GM23338 (cell line): ENCODE measurements around the gene TBC1D9. TPM values are rescaled to one million over a fixed set of nuclear protein-coding genes. Genes with fewer than 3 reads are reported as not detected.

Source experiments
- ATAC-seq: fragments of 200-7000 bp; cut with Tn5 transposase; 3 replicates; pipeline ENCODE4 v1.9.1; 2020
- DNase-seq: peaks from one replicate; pipeline ENCODE4 v3.0.0-alpha.2; 2015; ENCODE audit warnings: low spot score
- H2AFZ ChIP-seq: fragments of 200-600 bp; sonication (generic); 2 replicates; pipeline ENCODE4 v1.8.0; 2016; ENCODE audit warnings: antibody characterized with exemption, mild to moderate bottlenecking, moderate library complexity
- H3F3A ChIP-seq: fragments of 200-600 bp; sonication (generic); replicated peaks from 2 replicates; pipeline ENCODE4 v1.8.0; 2017; ENCODE audit warnings: antibody characterized with exemption, mixed run types, low read depth
- H3K27ac ChIP-seq: fragments of 200-600 bp; sonication (generic); 2 replicates; pipeline ENCODE4 v1.6.1; 2016; ENCODE audit warnings: low read depth
- H3K27me3 ChIP-seq: fragments of 200-600 bp; sonication (generic); 2 replicates; pipeline ENCODE4 v1.8.0; 2016; ENCODE audit warnings: mild to moderate bottlenecking, mixed run types, moderate library complexity; ENCODE audit not compliant: insufficient read depth
- H3K36me3 ChIP-seq: fragments of 200-600 bp; sonication (generic); 2 replicates; pipeline ENCODE4 v1.8.0; 2016; ENCODE audit warnings: mild to moderate bottlenecking; ENCODE audit not compliant: insufficient read depth
- H3K4me1 ChIP-seq: fragments of 200-600 bp; sonication (generic); 2 replicates; pipeline ENCODE4 v1.8.0; 2016; ENCODE audit warnings: mild to moderate bottlenecking, moderate library complexity; ENCODE audit not compliant: insufficient read depth
- H3K4me2 ChIP-seq: fragments of 200-600 bp; sonication (generic); 2 replicates; pipeline ENCODE4 v1.7.1; 2017; ENCODE audit warnings: mixed run types
- H3K4me3 ChIP-seq: fragments of 200-600 bp; sonication (generic); 2 replicates; pipeline ENCODE4 v1.6.1; 2016; ENCODE audit warnings: mixed run types
- H3K79me2 ChIP-seq: fragments of 200-600 bp; sonication (generic); replicated peaks from 2 replicates; pipeline ENCODE4 v1.8.0; 2017; ENCODE audit warnings: mild to moderate bottlenecking; ENCODE audit not compliant: insufficient read depth
- H3K9me2 ChIP-seq: fragments of 200-600 bp; sonication (generic); 2 replicates; pipeline ENCODE4 v1.8.0; 2017; ENCODE audit not compliant: insufficient read depth
- H4K20me1 ChIP-seq: fragments of 200-600 bp; sonication (generic); replicated peaks from 2 replicates; pipeline ENCODE4 v1.8.0; 2017; ENCODE audit warnings: mild to moderate bottlenecking; ENCODE audit not compliant: insufficient read depth
- H3K27ac Mint-ChIP-seq: 2 replicates; pipeline ENCODE4 v1.8.0; 2020; ENCODE audit warnings: inconsistent platforms, mild to moderate bottlenecking, moderate library complexity, mixed read lengths
- H3K27me3 Mint-ChIP-seq: 3 replicates; pipeline ENCODE4 v1.8.0; 2022; ENCODE audit warnings: low read depth, mild to moderate bottlenecking, moderate library complexity, mixed read lengths, inconsistent platforms; ENCODE audit not compliant: insufficient read depth, poor library complexity
- H3K36me3 Mint-ChIP-seq: 3 replicates; pipeline ENCODE4 v1.8.0; 2021; ENCODE audit warnings: low read depth, mild to moderate bottlenecking, inconsistent platforms, moderate library complexity, mixed read lengths
- H3K4me1 Mint-ChIP-seq: 3 replicates; pipeline ENCODE4 v1.8.0; 2020; ENCODE audit warnings: mild to moderate bottlenecking, inconsistent platforms, mixed read lengths
- H3K4me3 Mint-ChIP-seq: 3 replicates; pipeline ENCODE4 v1.8.0; 2021; ENCODE audit warnings: moderate library complexity, mild to moderate bottlenecking, inconsistent platforms, mixed read lengths
- H3K9me3 Mint-ChIP-seq: 3 replicates; pipeline ENCODE4 v1.8.0; 2020; ENCODE audit warnings: moderate library complexity, mild to moderate bottlenecking, inconsistent platforms, mixed read lengths
- CREB1 ChIP-seq: fragments of 250-450 bp; sonication (Bioruptor Pico); IDR thresholded peaks from 2 replicates; pipeline ENCODE4 v1.5.0; 2020; ENCODE audit warnings: low read depth, mild to moderate bottlenecking, moderate library complexity
- CTCF ChIP-seq, 2 experiments: fragments of 200-600 bp in 1 of 2; sonication (generic) in 1 of 2; conservative IDR thresholded peaks; 2 replicates each; pipeline versions ENCODE4 v1.5.1 to v1.6.1; 2016 to 2017; ENCODE audit warnings: antibody characterized with exemption in 2 of 2, low read depth in 2 of 2, mild to moderate bottlenecking in 2 of 2, moderate library complexity in 1 of 2
- EZH2 ChIP-seq: fragments of 200-600 bp; sonication (generic); IDR thresholded peaks from one replicate; pipeline ENCODE4 v1.8.0; 2017; ENCODE audit warnings: antibody characterized with exemption, mild to moderate bottlenecking, low read depth; ENCODE audit not compliant: unreplicated experiment
- EZH2phosphoT487 ChIP-seq: fragments of 200-600 bp; sonication (generic); IDR thresholded peaks from one replicate; pipeline ENCODE4 v1.8.1; 2018; ENCODE audit warnings: antibody characterized with exemption; ENCODE audit not compliant: unreplicated experiment
- JUNB ChIP-seq: IDR thresholded peaks from one replicate; pipeline ENCODE4 v1.6.1; 2016; ENCODE audit warnings: antibody characterized with exemption; ENCODE audit not compliant: unreplicated experiment
- NANOG ChIP-seq: IDR thresholded peaks from 2 replicates; pipeline ENCODE4 v1.6.1; 2016; ENCODE audit warnings: antibody characterized with exemption, borderline replicate concordance
- POLR2AphosphoS5 ChIP-seq: IDR thresholded peaks from 2 replicates; pipeline ENCODE4 v1.6.1; 2016; ENCODE audit warnings: antibody characterized with exemption, low read depth
- STAT1 ChIP-seq: IDR thresholded peaks from one replicate; pipeline ENCODE4 v1.6.1; 2016; ENCODE audit warnings: antibody characterized with exemption; ENCODE audit not compliant: unreplicated experiment
- ZNF114 ChIP-seq: fragments of 250-450 bp; sonication (Bioruptor Pico); IDR thresholded peaks from 2 replicates; pipeline ENCODE4 v1.5.0; 2020; ENCODE audit warnings: mild to moderate bottlenecking, moderate library complexity
- ZNF331 ChIP-seq: fragments of 250-450 bp; sonication (Bioruptor Pico); IDR thresholded peaks from 2 replicates; pipeline ENCODE4 v1.5.0; 2020; ENCODE audit warnings: low read depth, mild to moderate bottlenecking, moderate library complexity
- polyA plus RNA-seq: library from polyadenylated mRNA; unstranded; fragments of >200 nt; fragmentation: Nextera tagmentation; extraction: Ambion mirVana; gene quantifications from 2 replicates; pipeline ENCODE4 v1.2.1, GENCODE V29; 2016
- total RNA-seq: library from RNA; depleted of rRNA; stranded (reverse); fragments of >200 nt; shearing (Covaris generic); gene quantifications from 2 replicates; pipeline ENCODE4 v1.2.3, GENCODE V29; 2014
- TF ChIP-seq, protein P1 (sequence below): fragments of 250-450 bp; sonication (Bioruptor Pico); IDR thresholded peaks from 2 replicates; pipeline ENCODE4 v1.5.0; 2020; ENCODE audit warnings: mild to moderate bottlenecking, moderate library complexity
- TF ChIP-seq, protein P2 (sequence below): IDR thresholded peaks from 2 replicates; pipeline ENCODE4 v1.6.1; 2016; ENCODE audit warnings: antibody characterized with exemption
- TF ChIP-seq, protein P3 (sequence below): IDR thresholded peaks from one replicate; pipeline ENCODE4 v1.6.1; 2018; ENCODE audit warnings: antibody characterized with exemption; ENCODE audit not compliant: unreplicated experiment

TBC1D9 gene
- total and polyA plus RNA-seq, 2 experiments from 2014 or later, result 0.03 to 0.56 TPM

GRCh38 chr4:140774510-140774909 is 18.3 kb upstream of the TBC1D9 start:
- no peaks in the 10 kb centered on the region for H3F3A ChIP-seq
- H3K4me3 Mint-ChIP-seq, result no peak overlapping the region
- peaks cover 4% of the 10 kb centered on the region for H3K27me3 Mint-ChIP-seq
- ATAC-seq, result no peak
- TF ChIP-seq, protein P1, sequence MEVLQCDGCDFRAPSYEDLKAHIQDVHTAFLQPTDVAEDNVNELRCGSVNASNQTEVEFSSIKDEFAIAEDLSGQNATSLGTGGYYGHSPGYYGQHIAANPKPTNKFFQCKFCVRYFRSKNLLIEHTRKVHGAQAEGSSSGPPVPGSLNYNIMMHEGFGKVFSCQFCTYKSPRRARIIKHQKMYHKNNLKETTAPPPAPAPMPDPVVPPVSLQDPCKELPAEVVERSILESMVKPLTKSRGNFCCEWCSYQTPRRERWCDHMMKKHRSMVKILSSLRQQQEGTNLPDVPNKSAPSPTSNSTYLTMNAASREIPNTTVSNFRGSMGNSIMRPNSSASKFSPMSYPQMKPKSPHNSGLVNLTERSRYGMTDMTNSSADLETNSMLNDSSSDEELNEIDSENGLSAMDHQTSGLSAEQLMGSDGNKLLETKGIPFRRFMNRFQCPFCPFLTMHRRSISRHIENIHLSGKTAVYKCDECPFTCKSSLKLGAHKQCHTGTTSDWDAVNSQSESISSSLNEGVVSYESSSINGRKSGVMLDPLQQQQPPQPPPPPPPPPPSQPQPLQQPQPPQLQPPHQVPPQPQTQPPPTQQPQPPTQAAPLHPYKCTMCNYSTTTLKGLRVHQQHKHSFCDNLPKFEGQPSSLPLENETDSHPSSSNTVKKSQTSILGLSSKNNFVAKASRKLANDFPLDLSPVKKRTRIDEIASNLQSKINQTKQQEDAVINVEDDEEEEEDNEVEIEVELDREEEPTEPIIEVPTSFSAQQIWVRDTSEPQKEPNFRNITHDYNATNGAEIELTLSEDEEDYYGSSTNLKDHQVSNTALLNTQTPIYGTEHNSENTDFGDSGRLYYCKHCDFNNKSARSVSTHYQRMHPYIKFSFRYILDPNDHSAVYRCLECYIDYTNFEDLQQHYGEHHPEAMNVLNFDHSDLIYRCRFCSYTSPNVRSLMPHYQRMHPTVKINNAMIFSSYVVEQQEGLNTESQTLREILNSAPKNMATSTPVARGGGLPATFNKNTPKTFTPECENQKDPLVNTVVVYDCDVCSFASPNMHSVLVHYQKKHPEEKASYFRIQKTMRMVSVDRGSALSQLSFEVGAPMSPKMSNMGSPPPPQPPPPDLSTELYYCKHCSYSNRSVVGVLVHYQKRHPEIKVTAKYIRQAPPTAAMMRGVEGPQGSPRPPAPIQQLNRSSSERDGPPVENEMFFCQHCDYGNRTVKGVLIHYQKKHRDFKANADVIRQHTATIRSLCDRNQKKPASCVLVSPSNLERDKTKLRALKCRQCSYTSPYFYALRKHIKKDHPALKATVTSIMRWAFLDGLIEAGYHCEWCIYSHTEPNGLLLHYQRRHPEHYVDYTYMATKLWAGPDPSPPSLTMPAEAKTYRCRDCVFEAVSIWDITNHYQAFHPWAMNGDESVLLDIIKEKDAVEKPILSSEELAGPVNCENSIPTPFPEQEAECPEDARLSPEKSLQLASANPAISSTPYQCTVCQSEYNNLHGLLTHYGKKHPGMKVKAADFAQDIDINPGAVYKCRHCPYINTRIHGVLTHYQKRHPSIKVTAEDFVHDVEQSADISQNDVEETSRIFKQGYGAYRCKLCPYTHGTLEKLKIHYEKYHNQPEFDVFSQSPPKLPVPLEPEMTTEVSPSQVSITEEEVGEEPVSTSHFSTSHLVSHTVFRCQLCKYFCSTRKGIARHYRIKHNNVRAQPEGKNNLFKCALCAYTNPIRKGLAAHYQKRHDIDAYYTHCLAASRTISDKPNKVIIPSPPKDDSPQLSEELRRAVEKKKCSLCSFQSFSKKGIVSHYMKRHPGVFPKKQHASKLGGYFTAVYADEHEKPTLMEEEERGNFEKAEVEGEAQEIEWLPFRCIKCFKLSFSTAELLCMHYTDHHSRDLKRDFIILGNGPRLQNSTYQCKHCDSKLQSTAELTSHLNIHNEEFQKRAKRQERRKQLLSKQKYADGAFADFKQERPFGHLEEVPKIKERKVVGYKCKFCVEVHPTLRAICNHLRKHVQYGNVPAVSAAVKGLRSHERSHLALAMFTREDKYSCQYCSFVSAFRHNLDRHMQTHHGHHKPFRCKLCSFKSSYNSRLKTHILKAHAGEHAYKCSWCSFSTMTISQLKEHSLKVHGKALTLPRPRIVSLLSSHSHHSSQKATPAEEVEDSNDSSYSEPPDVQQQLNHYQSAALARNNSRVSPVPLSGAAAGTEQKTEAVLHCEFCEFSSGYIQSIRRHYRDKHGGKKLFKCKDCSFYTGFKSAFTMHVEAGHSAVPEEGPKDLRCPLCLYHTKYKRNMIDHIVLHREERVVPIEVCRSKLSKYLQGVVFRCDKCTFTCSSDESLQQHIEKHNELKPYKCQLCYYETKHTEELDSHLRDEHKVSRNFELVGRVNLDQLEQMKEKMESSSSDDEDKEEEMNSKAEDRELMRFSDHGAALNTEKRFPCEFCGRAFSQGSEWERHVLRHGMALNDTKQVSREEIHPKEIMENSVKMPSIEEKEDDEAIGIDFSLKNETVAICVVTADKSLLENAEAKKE, result no peak
- TF ChIP-seq ZNF114 (CRISPR knock-in tag) (no peak), EZH2phosphoT487 (no peak), NANOG (no peak), CTCF (conservative IDR thresholded peaks at IDR 0.05; ENCODE audit: low read depth in 2 of 2) (no peak), POLR2AphosphoS5 (no peak), CREB1 (CRISPR knock-in tag) (no peak), ZNF331 (CRISPR knock-in tag) (no peak), STAT1 (no peak), JUNB (no peak), EZH2 (no peak)
- TF ChIP-seq, protein P2, sequence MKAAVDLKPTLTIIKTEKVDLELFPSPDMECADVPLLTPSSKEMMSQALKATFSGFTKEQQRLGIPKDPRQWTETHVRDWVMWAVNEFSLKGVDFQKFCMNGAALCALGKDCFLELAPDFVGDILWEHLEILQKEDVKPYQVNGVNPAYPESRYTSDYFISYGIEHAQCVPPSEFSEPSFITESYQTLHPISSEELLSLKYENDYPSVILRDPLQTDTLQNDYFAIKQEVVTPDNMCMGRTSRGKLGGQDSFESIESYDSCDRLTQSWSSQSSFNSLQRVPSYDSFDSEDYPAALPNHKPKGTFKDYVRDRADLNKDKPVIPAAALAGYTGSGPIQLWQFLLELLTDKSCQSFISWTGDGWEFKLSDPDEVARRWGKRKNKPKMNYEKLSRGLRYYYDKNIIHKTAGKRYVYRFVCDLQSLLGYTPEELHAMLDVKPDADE, result no peak
- TF ChIP-seq, protein P3, sequence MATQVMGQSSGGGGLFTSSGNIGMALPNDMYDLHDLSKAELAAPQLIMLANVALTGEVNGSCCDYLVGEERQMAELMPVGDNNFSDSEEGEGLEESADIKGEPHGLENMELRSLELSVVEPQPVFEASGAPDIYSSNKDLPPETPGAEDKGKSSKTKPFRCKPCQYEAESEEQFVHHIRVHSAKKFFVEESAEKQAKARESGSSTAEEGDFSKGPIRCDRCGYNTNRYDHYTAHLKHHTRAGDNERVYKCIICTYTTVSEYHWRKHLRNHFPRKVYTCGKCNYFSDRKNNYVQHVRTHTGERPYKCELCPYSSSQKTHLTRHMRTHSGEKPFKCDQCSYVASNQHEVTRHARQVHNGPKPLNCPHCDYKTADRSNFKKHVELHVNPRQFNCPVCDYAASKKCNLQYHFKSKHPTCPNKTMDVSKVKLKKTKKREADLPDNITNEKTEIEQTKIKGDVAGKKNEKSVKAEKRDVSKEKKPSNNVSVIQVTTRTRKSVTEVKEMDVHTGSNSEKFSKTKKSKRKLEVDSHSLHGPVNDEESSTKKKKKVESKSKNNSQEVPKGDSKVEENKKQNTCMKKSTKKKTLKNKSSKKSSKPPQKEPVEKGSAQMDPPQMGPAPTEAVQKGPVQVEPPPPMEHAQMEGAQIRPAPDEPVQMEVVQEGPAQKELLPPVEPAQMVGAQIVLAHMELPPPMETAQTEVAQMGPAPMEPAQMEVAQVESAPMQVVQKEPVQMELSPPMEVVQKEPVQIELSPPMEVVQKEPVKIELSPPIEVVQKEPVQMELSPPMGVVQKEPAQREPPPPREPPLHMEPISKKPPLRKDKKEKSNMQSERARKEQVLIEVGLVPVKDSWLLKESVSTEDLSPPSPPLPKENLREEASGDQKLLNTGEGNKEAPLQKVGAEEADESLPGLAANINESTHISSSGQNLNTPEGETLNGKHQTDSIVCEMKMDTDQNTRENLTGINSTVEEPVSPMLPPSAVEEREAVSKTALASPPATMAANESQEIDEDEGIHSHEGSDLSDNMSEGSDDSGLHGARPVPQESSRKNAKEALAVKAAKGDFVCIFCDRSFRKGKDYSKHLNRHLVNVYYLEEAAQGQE, result no peak
- DNase-seq, result no peak
- H3K36me3 ChIP-seq, result no peaks in the 10 kb centered on the region
- H3K9me2 ChIP-seq, result no peaks in the 10 kb centered on the region
- H3K9me3 Mint-ChIP-seq, result no peaks in the 10 kb centered on the region
- no peaks in the 10 kb centered on the region for H4K20me1 ChIP-seq
- H3K79me2 ChIP-seq, result no peaks in the 10 kb centered on the region
- no peaks in the 10 kb centered on the region for H3K4me1 ChIP-seq
- no peak overlapping the region for H3K4me2 ChIP-seq
- no peaks in the 10 kb centered on the region for H3K36me3 Mint-ChIP-seq
- H3K27me3 ChIP-seq, result no peaks in the 10 kb centered on the region
- H3K4me3 ChIP-seq, result no peak overlapping the region
- H3K4me1 Mint-ChIP-seq, result 0 out of 3 replicates have a peak, but pooled peaks cover 5% of the 10 kb centered on the region
- H3K27ac Mint-ChIP-seq, result no peak overlapping the region
- H2AFZ ChIP-seq, result no peak overlapping the region
- no peak overlapping the region for H3K27ac ChIP-seq
